ENCODE results near the gene TOX2.
A peak's percentile ranks its signal among the peaks of the same experiment; 100 is the strongest.

TOX2 gene

DNA sequence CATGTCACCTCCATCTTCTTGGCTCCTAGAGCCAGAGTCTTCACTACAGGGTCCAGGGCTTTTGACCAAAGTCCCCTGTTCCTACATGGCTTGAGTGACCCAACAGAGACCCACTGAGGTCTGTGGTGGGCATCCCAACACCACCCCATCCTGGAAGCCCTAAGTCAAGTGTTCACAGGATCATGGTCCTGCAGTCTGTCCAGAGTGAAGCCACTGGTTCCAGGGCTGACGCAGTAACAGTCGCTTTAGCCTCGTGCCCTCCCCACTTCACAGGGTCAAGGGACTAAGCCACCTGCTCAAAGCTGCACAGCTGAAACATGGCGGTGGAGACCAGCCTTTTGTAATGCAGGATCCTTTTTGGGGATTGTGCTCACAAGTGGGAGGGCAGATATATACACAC lies 138.4 kb downstream of the TOX2 start:
- no peak for DNase-seq (ENCODE audit: low read depth in 1 of 2, low spot score in 1 of 2)

- no peak for DNase-seq (ENCODE audit: low read depth in 1 of 2, low spot score in 1 of 2)
Measured at GRCh38 chr20:44054118-44054517, 139.5 kb downstream of the TOX2 start.

- DNase-seq (ENCODE audit: low read depth in 1 of 2, low spot score in 1 of 2) = no peak
Measured at GRCh38 chr20:44054849-44055248, 140.2 kb downstream of the TOX2 start.

- DNase-seq (ENCODE audit: low read depth in 1 of 2, low spot score in 1 of 2) = no peak
Measured at GRCh38 chr20:44056010-44056698, 141.5 kb downstream of the TOX2 start.

- no peak for DNase-seq (ENCODE audit: low read depth in 1 of 2, low spot score in 1 of 2)
Measured at GRCh38 chr20:44057698-44058675, 143.3 kb downstream of the TOX2 start.

DNA sequence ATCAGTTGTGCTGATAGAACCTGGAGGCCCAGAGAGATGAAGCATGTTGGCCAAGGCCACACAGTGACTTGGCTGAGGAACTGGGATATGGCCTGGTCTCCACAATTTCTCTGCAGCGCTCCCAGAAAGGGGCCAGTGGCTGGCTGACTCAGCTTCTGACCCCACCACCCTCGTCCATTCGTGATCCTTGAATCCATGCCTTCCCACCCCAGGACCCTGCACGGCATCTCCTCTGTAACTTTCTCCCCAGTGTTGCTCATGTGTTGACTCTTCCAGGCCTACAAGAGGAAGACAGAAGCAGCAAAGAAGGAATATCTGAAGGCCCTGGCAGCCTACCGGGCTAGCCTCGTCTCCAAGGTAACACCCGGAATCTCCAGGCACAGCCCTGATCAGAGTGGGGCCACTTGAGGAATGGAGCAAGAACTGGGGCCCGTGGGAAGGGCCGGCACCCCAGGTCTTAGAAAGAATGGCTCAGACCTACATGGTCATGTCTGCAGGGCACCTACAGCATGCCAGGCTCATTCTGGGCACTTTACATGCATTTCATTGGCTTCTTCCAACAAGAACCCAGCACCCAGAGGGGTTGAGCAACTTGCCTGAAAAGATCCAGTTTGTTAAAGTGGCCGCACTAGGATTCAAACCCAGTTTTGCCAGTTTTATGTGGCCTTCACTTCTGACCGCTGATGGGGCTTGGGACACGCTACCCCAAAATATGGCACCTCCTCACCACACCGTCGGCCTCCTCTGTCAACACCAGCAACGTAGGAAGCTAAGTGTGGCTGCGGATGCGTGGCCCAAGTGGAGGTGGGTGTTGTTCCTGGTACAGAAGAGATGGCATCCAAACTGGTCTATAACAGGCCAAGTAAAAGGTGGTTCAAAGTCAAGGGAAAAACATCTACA lies 150.1 kb downstream of the TOX2 start:
- DNase-seq (ENCODE audit: low read depth in 1 of 2, low spot score in 1 of 2) = no peak

DNA sequence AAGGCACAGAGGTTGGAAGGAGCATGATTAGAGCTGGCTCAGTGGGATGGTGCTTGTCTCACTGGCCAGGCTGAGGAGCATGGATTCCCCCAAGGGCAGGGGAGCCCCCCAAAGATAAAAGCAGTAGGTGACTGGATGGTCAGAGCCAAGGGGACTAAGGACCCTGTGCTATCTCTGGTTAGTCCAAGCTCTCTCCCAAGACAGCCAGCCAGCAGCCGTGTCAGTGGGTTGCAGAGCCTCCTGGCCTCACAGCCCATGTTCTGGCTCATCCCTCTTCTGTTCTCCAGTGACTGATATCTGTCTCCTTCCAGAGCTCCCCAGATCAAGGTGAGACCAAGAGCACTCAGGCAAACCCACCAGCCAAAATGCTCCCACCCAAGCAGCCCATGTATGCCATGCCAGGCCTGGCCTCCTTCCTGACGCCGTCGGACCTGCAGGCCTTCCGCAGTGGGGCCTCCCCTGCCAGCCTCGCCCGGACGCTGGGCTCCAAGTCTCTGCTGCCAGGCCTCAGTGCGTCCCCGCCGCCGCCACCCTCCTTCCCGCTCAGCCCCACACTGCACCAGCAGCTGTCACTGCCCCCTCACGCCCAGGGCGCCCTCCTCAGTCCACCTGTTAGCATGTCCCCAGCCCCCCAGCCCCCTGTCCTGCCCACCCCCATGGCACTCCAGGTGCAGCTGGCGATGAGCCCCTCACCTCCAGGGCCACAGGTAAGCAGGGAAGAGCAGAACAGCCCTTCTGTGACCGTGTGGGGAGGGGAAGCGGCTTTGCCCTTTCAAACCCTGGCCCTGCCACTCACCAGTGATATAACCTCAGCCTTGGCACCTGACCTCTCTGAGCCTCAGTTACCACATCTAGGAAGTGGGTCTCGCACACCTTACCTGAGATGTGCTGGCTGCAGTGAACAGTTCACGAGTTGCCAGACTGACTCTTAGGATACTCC lies 151.0 kb downstream of the TOX2 start:
- DNase-seq (ENCODE audit: low read depth in 1 of 2, low spot score in 1 of 2) = no peak

- DNase-seq (ENCODE audit: low read depth in 1 of 2, low spot score in 1 of 2) = no peak
Measured at GRCh38 chr20:44066645-44067606, 152.3 kb downstream of the TOX2 start.

DNA sequence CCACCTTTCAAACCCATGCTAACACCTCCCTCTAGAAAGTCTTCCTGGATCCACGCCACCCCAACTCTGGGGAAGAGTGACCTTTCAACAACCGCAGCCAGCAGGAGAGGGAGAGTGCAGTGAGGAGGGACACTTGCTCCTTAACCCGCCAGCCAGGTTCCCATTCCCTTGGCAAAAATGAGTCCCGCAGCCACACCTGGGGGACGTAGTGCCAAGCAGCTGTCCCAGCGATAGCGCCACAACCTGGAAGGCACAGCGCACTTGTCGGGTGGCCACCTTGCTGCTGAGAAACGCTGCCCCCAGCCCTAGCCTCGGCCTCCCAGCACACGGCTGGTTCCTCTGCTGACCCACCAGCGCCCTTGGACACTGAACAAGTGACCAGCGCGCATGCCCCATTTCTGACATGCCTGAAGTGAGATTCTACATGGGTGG lies 153.0 kb downstream of the TOX2 start:
- no peak for DNase-seq (ENCODE audit: low read depth in 1 of 2, low spot score in 1 of 2)

DNA sequence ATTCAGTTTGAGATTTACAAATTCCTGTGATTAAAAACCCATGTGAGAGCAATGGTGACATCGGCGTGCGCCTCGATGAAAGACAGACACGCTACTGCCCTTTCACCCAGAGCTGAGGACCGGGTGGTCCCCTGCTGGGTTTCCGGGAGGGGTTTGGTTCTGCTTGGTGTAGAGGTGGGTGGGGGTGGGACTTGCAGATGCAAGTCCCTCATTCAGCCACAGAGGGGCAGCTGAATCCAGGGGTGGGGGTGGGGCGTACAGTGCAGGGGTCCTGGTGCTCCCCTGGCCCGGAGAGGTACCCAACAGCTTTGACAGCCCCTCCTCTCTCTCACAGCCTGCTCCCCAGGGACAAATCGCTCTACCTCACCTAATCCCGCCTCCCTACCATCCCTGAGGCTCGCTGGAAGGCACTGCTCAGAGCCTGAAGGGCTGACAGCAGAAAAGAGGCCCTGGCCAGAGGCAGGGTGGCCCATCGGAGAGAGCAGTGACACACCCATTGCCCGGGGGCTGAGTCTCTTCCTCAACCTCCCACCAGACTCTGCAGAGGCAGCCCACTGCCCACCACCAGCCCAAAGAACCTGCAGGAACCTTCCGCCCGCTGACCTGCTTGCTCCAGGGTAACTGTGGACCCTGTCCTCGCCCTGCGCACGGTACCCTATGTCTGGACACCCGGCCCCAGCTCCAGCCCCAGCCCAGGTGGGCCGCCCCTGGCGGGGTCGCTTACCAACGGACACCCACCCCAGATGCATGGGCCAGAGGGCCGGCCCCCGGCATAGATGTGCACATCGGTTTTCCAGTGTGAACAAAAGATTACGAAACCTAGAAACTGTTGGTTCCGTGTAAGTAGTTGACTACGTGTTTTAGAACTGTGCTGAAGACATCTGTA lies 153.9 kb downstream of the TOX2 start:
- no peak for DNase-seq (ENCODE audit: low read depth in 1 of 2, low spot score in 1 of 2)

GRCh38 chr20:44069203-44070011 lies 154.8 kb downstream of the TOX2 start:
- DNase-seq (ENCODE audit: low read depth in 1 of 2, low spot score in 1 of 2) = peak in 1 of 2 donors; percentile 33

- DNase-seq (ENCODE audit: low read depth in 1 of 2, low spot score in 1 of 2) = peak in 1 of 2 donors; percentile 11
Measured at GRCh38 chr20:44070139-44070900, 155.7 kb downstream of the TOX2 start.

- DNase-seq (ENCODE audit: low read depth in 1 of 2, low spot score in 1 of 2) = no peak
Measured at GRCh38 chr20:44071057-44071456, 156.4 kb downstream of the TOX2 start.

- DNase-seq (ENCODE audit: low read depth in 1 of 2, low spot score in 1 of 2) = no peak
Measured at GRCh38 chr20:44071526-44072111, 157.0 kb downstream of the TOX2 start.

DNA sequence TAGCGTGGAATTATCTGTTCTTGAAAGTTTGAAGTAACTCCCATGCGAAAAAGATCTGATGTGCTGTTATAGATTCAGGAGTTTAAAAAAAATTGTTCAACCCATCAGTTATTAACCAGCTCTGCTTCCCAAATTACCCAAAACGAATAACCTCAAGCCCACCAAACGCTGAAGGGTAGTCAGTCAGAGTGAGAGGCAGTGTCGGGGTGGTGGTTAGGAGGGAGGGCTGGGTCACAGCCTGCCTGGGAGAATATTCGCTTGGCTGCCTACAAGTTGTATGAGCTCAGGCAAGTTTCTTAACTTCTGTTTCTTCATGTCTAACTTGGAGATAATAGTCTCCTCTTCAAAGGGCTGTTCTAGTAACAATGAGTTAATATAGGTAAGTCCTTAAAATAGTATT lies 157.7 kb downstream of the TOX2 start:
- no peak for DNase-seq (ENCODE audit: low read depth in 1 of 2, low spot score in 1 of 2)
